GM12874 (cell line): ENCODE data around the gene SRSF10.

Experiments used
- TF ChIP-seq, protein P1 (sequence below): IDR thresholded peaks from 2 replicates; pipeline ENCODE4 v1.5.1; 2011; ENCODE audit warnings: low read depth, mild to moderate bottlenecking, control low read depth, low read length, moderate library complexity; ENCODE audit not compliant: insufficient read depth

SRSF10 gene

DNA sequence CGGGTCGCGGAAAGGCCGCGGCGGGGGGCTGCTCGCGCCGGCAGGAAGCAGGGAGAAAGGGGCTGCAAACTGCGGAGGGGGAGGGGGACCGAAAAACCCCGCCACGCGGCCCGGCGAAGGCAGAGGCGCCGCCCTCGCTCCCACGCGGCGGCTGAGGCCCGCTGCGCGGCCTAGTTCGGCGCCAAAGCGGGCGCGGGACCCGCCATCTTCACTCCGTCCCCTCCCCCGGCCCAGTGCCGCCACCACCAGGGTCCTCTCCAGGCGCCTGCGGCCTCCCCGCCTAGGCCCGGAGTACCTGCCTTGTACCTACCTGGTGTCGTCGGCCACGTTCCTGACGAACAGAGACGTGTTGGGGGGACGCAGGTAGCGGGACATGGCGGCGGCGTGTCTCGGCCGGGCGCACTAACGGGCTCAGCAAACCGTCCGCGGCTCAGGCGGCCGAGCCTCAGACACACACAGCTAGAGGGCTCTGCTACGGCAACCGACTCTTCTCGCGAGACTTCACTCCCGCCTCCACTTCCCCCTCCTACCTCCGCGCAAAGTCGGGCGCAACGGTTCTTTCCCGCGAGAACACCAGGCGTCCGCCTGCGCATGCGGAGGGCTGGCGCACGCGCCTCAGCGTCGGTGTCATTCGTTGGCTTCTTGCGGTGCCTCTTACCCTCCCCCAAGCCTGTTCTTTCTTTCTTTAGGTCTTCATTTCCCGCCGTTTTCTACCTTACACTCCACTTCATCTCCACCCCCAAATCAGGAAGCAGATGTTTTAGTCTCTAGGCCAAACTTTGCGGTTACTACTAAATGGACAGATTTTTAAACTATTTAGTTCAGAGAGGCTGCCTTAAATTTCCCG is at the start of gene SRSF10:
Gene SRSF10 (minus strand): TSS at position 447 of the 847 bp plus-strand sequence. CDS start 72 bp downstream, at position 375.
- TF ChIP-seq, protein P1, sequence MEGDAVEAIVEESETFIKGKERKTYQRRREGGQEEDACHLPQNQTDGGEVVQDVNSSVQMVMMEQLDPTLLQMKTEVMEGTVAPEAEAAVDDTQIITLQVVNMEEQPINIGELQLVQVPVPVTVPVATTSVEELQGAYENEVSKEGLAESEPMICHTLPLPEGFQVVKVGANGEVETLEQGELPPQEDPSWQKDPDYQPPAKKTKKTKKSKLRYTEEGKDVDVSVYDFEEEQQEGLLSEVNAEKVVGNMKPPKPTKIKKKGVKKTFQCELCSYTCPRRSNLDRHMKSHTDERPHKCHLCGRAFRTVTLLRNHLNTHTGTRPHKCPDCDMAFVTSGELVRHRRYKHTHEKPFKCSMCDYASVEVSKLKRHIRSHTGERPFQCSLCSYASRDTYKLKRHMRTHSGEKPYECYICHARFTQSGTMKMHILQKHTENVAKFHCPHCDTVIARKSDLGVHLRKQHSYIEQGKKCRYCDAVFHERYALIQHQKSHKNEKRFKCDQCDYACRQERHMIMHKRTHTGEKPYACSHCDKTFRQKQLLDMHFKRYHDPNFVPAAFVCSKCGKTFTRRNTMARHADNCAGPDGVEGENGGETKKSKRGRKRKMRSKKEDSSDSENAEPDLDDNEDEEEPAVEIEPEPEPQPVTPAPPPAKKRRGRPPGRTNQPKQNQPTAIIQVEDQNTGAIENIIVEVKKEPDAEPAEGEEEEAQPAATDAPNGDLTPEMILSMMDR = peak; percentile 28; the same call in 1 of the 2 replicates

GRCh38 chr1:24027838-24028468 is 47.8 kb upstream of the SRSF10 start:
- TF ChIP-seq, protein P1 = peak; percentile 38; the same call in 1 of the 2 replicates

DNA sequence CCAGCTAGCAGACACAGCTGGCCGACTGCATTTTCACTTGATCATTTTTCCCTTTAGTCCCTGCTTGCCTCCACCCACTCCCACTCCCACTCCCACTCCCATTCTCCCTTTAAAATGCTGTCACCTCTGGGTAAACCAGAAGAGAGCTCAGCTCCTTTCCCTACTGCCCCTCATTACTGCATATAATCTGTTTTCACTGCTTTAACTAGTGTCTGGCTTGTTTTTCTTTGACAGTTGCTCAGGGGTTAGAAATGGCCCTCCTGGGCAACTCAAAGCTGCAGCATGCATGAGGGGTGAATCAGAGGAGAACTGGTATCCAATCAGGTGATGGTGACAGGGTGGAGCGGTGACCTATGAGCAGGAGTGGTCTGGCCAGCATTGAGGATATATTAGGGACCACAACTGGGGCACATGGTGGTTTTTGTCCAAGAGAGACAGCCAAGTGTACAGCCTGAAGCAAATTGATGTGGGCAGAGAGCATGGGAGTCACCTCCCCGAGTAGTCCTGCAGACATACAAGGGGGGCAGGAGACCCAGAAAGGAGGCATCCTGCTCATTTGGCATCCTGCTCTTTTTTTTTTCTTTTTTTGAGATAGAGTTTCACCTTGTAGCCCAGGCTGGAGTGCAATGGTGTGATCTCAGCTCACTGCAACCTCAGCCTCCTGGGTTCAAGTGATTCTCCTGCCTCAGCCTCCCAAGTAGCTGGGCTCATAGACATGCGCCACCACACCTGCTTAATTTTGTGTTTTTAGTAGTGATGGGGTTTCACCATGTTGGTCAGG is 42.6 kb upstream of the SRSF10 start:
- TF ChIP-seq, protein P1 = no peak

DNA sequence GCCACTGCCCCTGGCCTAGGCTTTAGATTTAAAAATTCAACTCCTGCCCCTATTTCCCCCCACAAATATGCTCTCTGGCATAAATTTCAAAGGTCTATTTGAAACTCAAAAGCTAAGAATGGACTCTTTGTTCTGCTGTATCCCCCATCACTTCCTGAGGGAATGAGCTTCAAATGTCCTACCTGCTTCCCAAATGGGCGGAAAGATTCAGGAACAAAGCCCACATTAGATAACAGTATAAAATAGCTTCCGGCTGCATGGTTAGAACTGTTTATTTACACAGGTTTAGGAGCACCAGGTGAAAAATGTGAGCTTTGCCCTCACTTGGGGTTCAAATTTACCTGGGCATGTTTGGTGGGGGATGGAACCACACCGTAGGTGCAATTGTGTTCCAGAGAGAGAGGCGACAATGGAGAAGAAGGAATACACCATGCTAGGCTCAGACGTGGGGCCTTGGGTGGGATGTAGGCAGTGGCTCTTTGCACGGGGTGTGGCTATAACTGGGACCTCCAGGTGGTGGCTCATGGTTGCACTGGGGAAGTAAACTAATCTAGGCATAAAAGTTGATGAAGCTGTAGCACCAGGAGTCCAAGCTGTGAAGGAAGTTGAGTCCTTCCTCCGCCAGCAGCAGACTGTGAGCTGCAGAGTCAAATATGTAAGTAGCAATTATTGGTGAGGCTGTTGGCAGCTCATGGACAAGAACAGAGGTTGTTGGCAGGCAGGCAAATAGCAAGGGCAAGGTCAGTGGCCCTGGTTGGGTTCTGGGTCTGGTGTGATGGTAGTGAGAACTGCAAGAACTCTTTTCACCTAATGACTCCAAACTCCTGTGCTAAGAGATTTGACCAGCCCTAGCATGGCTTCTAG is 41.5 kb upstream of the SRSF10 start:
- TF ChIP-seq, protein P1 = no peak

- TF ChIP-seq, protein P1 = no peak
Measured at GRCh38 chr1:24020470-24020869, 40.3 kb upstream of the SRSF10 start.

- TF ChIP-seq, protein P1 = no peak
Measured at GRCh38 chr1:24020025-24020424, 39.9 kb upstream of the SRSF10 start.
